ENCODE data around the gene PGM1.
A peak's percentile ranks its signal among the peaks of the same experiment; 100 is the strongest.

The PGM1 gene

DNA sequence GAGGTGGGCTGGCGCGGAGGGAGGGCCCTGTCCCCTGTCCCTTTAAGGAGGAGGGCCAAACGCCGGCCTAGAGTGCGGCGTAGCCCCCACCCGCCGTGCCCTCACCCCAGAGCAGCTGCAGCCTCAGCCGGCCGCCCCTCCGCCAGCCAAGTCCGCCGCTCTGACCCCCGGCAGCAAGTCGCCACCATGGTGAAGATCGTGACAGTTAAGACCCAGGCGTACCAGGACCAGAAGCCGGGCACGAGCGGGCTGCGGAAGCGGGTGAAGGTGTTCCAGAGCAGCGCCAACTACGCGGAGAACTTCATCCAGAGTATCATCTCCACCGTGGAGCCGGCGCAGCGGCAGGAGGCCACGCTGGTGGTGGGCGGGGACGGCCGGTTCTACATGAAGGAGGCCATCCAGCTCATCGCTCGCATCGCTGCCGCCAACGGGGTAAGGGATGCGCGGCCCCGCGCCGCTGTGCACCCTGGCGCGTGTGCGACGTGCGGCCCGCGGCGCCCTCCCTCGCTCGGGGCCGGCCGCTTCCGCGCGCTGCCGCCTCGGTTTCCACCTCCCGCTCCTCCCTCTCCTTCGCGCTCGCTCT, at the start of gene PGM1:
Gene PGM1, plus strand, starts transcription at position 109 of the 583 bp plus-strand sequence. Its CDS starts 78 bp downstream, at position 187.
- H3K4me3 ChIP-seq (replicated peaks; ENCODE audit: low read depth, low read length) = peak within 1 kb of the TSS; percentile 62
- DNase-seq (ENCODE audit: extremely low read depth, low read depth) = no peak
- TF ChIP-seq, protein P1, sequence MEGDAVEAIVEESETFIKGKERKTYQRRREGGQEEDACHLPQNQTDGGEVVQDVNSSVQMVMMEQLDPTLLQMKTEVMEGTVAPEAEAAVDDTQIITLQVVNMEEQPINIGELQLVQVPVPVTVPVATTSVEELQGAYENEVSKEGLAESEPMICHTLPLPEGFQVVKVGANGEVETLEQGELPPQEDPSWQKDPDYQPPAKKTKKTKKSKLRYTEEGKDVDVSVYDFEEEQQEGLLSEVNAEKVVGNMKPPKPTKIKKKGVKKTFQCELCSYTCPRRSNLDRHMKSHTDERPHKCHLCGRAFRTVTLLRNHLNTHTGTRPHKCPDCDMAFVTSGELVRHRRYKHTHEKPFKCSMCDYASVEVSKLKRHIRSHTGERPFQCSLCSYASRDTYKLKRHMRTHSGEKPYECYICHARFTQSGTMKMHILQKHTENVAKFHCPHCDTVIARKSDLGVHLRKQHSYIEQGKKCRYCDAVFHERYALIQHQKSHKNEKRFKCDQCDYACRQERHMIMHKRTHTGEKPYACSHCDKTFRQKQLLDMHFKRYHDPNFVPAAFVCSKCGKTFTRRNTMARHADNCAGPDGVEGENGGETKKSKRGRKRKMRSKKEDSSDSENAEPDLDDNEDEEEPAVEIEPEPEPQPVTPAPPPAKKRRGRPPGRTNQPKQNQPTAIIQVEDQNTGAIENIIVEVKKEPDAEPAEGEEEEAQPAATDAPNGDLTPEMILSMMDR (IDR thresholded peaks at IDR 0.05; ENCODE audit: low read depth, low read length, missing control alignments) = no peak

- no peak for DNase-seq (ENCODE audit: extremely low read depth, low read depth)
- TF ChIP-seq, protein P1 (IDR thresholded peaks at IDR 0.05; ENCODE audit: low read depth, low read length, missing control alignments) = no peak
- no peak overlapping the region for H3K4me3 ChIP-seq (replicated peaks; ENCODE audit: low read depth, low read length)
Observed at GRCh38 chr1:63545780-63546179, 47.4 kb upstream of the PGM1 start.

GRCh38 chr1:63547621-63548294, 45.5 kb upstream of the PGM1 start:
- H3K4me3 ChIP-seq (replicated peaks; ENCODE audit: low read depth, low read length) = no peak overlapping the region
- TF ChIP-seq, protein P1 (IDR thresholded peaks at IDR 0.05; ENCODE audit: low read depth, low read length, missing control alignments) = no peak
- DNase-seq (ENCODE audit: extremely low read depth, low read depth) = no peak

- TF ChIP-seq, protein P1 (IDR thresholded peaks at IDR 0.05; ENCODE audit: low read depth, low read length, missing control alignments) = no peak
- DNase-seq (ENCODE audit: extremely low read depth, low read depth) = no peak
- no peak overlapping the region for H3K4me3 ChIP-seq (replicated peaks; ENCODE audit: low read depth, low read length)
Observed at GRCh38 chr1:63548303-63548702, 44.9 kb upstream of the PGM1 start.

GRCh38 chr1:63548877-63549276, 44.3 kb upstream of the PGM1 start:
- no peak for DNase-seq (ENCODE audit: extremely low read depth, low read depth)
- no peak overlapping the region for H3K4me3 ChIP-seq (replicated peaks; ENCODE audit: low read depth, low read length)
- TF ChIP-seq, protein P1 (IDR thresholded peaks at IDR 0.05; ENCODE audit: low read depth, low read length, missing control alignments) = no peak

DNA sequence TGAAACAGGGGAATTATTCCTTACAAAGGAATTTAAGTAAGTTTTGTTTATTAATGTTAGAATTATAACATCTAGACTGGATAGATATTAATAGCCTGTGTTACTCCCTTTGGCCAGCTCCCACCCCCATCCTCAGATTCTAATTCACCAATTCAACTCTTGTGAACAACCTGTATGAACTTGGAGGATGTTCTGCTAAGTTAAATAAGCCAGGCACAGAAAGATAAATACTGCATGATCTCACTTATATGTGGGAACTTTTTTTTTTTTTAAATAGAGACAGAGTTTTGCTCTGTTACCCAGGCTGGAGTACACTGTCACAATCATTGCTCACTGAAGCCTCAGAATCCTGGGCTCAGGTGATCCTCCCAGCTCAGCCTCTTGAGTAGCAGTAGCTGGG, 37.7 kb upstream of the PGM1 start:
- no peak overlapping the region for H3K4me3 ChIP-seq (replicated peaks; ENCODE audit: low read depth, low read length)
- TF ChIP-seq, protein P1 (IDR thresholded peaks at IDR 0.05; ENCODE audit: low read depth, low read length, missing control alignments) = no peak
- DNase-seq (ENCODE audit: extremely low read depth, low read depth) = no peak

Data from HFF-Myc (cell line).